T-helper 2 cell treated with Interferon-gamma antibody and Interleukin-4, amounts not matched to agents 5 μg/mL and 100 μg/mL, for 36 hours (primary cell): ENCODE measurements around the gene SH3GL2.

Experiments used
- DNase-seq: peaks from one replicate; pipeline ENCODE4 v3.0.0; 2021; ENCODE audit warnings: low spot score
- H3K27ac Mint-ChIP-seq: one replicate; pipeline ENCODE4 v1.8.0; 2021; ENCODE audit warnings: mild to moderate bottlenecking, mixed read lengths
- H3K27me3 Mint-ChIP-seq: one replicate; pipeline ENCODE4 v1.8.0; 2021; ENCODE audit warnings: low read depth, mixed read lengths
- H3K36me3 Mint-ChIP-seq: one replicate; pipeline ENCODE4 v1.8.0; 2021; ENCODE audit warnings: low read depth, mixed read lengths
- H3K4me1 Mint-ChIP-seq: one replicate; pipeline ENCODE4 v1.8.0; 2021; ENCODE audit warnings: low read depth, mixed read lengths
- H3K4me3 Mint-ChIP-seq: one replicate; pipeline ENCODE4 v1.8.0; 2022; ENCODE audit warnings: mild to moderate bottlenecking, moderate library complexity, mixed read lengths
- H3K9me3 Mint-ChIP-seq: one replicate; pipeline ENCODE4 v1.8.0; 2021; ENCODE audit warnings: mixed read lengths

SH3GL2 gene

GRCh38 chr9:17588395-17588794 lies 9.5 kb downstream of the SH3GL2 start:
- no peaks in the 10 kb centered on the region for H3K27me3 Mint-ChIP-seq
- H3K4me3 Mint-ChIP-seq: no peak overlapping the region
- no peaks in the 10 kb centered on the region for H3K4me1 Mint-ChIP-seq
- DNase-seq: no peak
- H3K9me3 Mint-ChIP-seq: no peaks in the 10 kb centered on the region
- H3K36me3 Mint-ChIP-seq: no peaks in the 10 kb centered on the region
- H3K27ac Mint-ChIP-seq: no peak overlapping the region

GRCh38 chr9:17588941-17589340 lies 10.1 kb downstream of the SH3GL2 start:
- no peak overlapping the region for H3K27ac Mint-ChIP-seq
- no peaks in the 10 kb centered on the region for H3K9me3 Mint-ChIP-seq
- no peaks in the 10 kb centered on the region for H3K4me1 Mint-ChIP-seq
- H3K36me3 Mint-ChIP-seq: no peaks in the 10 kb centered on the region
- H3K4me3 Mint-ChIP-seq: no peak overlapping the region
- H3K27me3 Mint-ChIP-seq: no peaks in the 10 kb centered on the region
- no peak for DNase-seq

- H3K27me3 Mint-ChIP-seq: no peaks in the 10 kb centered on the region
- no peak overlapping the region for H3K27ac Mint-ChIP-seq
- H3K9me3 Mint-ChIP-seq: no peaks in the 10 kb centered on the region
These were observed 10.9 kb downstream of the SH3GL2 start for GRCh38 chr9:17589771-17590170.

GRCh38 chr9:17594961-17595360 lies 16.1 kb downstream of the SH3GL2 start:
- H3K4me1 Mint-ChIP-seq: no peaks in the 10 kb centered on the region
- H3K27me3 Mint-ChIP-seq: no peaks in the 10 kb centered on the region
- DNase-seq: no peak
- H3K36me3 Mint-ChIP-seq: no peaks in the 10 kb centered on the region
- no peak overlapping the region for H3K27ac Mint-ChIP-seq
- H3K9me3 Mint-ChIP-seq: no peaks in the 10 kb centered on the region
- H3K4me3 Mint-ChIP-seq: no peak overlapping the region

More at GRCh38 chr9:17589771-17590170, 10.9 kb downstream of the SH3GL2 start:
- Mint-ChIP-seq H3K4me3 (no peak overlapping the region), H3K4me1 (no peaks in the 10 kb centered on the region), H3K36me3 (no peaks in the 10 kb centered on the region)
- no peak for DNase-seq

- no peak for DNase-seq
- Mint-ChIP-seq H3K4me3 (no peak overlapping the region), H3K9me3 (no peaks in the 10 kb centered on the region), H3K27me3 (no peaks in the 10 kb centered on the region), H3K4me1 (no peaks in the 10 kb centered on the region), H3K27ac (no peak overlapping the region), H3K36me3 (no peaks in the 10 kb centered on the region)
These were observed 19.1 kb downstream of the SH3GL2 start for GRCh38 chr9:17597977-17598376.

- no peaks in the 10 kb centered on the region for H3K27me3 Mint-ChIP-seq
- no peaks in the 10 kb centered on the region for H3K4me1 Mint-ChIP-seq
- H3K27ac Mint-ChIP-seq: no peak overlapping the region
- H3K4me3 Mint-ChIP-seq: no peak overlapping the region
- no peaks in the 10 kb centered on the region for H3K9me3 Mint-ChIP-seq
- DNase-seq: no peak
- H3K36me3 Mint-ChIP-seq: no peaks in the 10 kb centered on the region
These were observed 22.2 kb downstream of the SH3GL2 start for GRCh38 chr9:17600962-17601593.

GRCh38 chr9:17604556-17604955 lies 25.7 kb downstream of the SH3GL2 start:
- H3K27ac Mint-ChIP-seq: no peak overlapping the region
- H3K4me3 Mint-ChIP-seq: no peak overlapping the region
- H3K36me3 Mint-ChIP-seq: no peaks in the 10 kb centered on the region
- H3K4me1 Mint-ChIP-seq: no peaks in the 10 kb centered on the region
- no peaks in the 10 kb centered on the region for H3K27me3 Mint-ChIP-seq
- no peak for DNase-seq
- H3K9me3 Mint-ChIP-seq: no peaks in the 10 kb centered on the region

- H3K4me3 Mint-ChIP-seq: no peak overlapping the region
- no peaks in the 10 kb centered on the region for H3K36me3 Mint-ChIP-seq
- DNase-seq: no peak
- no peaks in the 10 kb centered on the region for H3K4me1 Mint-ChIP-seq
- H3K27me3 Mint-ChIP-seq: no peaks in the 10 kb centered on the region
- no peaks in the 10 kb centered on the region for H3K9me3 Mint-ChIP-seq
- H3K27ac Mint-ChIP-seq: no peak overlapping the region
These were observed 30.6 kb downstream of the SH3GL2 start for GRCh38 chr9:17609312-17610005.

- H3K4me1 Mint-ChIP-seq: no peaks in the 10 kb centered on the region
- no peaks in the 10 kb centered on the region for H3K36me3 Mint-ChIP-seq
- no peaks in the 10 kb centered on the region for H3K9me3 Mint-ChIP-seq
These were observed 32.5 kb downstream of the SH3GL2 start for GRCh38 chr9:17611342-17611741.

GRCh38 chr9:17611917-17612316 lies 33.1 kb downstream of the SH3GL2 start:
- Mint-ChIP-seq H3K27ac (no peak overlapping the region), H3K4me3 (no peak overlapping the region), H3K9me3 (no peaks in the 10 kb centered on the region), H3K36me3 (no peaks in the 10 kb centered on the region), H3K27me3 (no peaks in the 10 kb centered on the region), H3K4me1 (no peaks in the 10 kb centered on the region)
- no peak for DNase-seq

More at GRCh38 chr9:17611342-17611741, 32.5 kb downstream of the SH3GL2 start:
- DNase-seq: no peak
- Mint-ChIP-seq H3K27ac (no peak overlapping the region), H3K4me3 (no peak overlapping the region), H3K27me3 (no peaks in the 10 kb centered on the region)

GRCh38 chr9:17613758-17614157 lies 34.9 kb downstream of the SH3GL2 start:
- H3K9me3 Mint-ChIP-seq: no peaks in the 10 kb centered on the region
- no peak overlapping the region for H3K27ac Mint-ChIP-seq
- no peak overlapping the region for H3K4me3 Mint-ChIP-seq
- no peaks in the 10 kb centered on the region for H3K4me1 Mint-ChIP-seq
- H3K36me3 Mint-ChIP-seq: no peaks in the 10 kb centered on the region
- no peaks in the 10 kb centered on the region for H3K27me3 Mint-ChIP-seq
- DNase-seq: no peak

GRCh38 chr9:17614250-17614649 lies 35.4 kb downstream of the SH3GL2 start:
- no peak for DNase-seq
- Mint-ChIP-seq H3K9me3 (no peaks in the 10 kb centered on the region), H3K36me3 (no peaks in the 10 kb centered on the region), H3K27ac (no peak overlapping the region), H3K27me3 (no peaks in the 10 kb centered on the region), H3K4me1 (no peaks in the 10 kb centered on the region), H3K4me3 (no peak overlapping the region)

- H3K4me1 Mint-ChIP-seq: no peaks in the 10 kb centered on the region
- H3K27me3 Mint-ChIP-seq: no peaks in the 10 kb centered on the region
- H3K27ac Mint-ChIP-seq: no peak overlapping the region
- H3K36me3 Mint-ChIP-seq: no peaks in the 10 kb centered on the region
- no peak overlapping the region for H3K4me3 Mint-ChIP-seq
- DNase-seq: no peak
- no peaks in the 10 kb centered on the region for H3K9me3 Mint-ChIP-seq
These were observed 36.0 kb downstream of the SH3GL2 start for GRCh38 chr9:17614903-17615302.

GRCh38 chr9:17622141-17622540 lies 43.3 kb downstream of the SH3GL2 start:
- Mint-ChIP-seq H3K4me1 (no peaks in the 10 kb centered on the region), H3K27ac (no peak overlapping the region), H3K4me3 (no peak overlapping the region), H3K9me3 (no peaks in the 10 kb centered on the region), H3K27me3 (no peaks in the 10 kb centered on the region), H3K36me3 (no peaks in the 10 kb centered on the region)
- DNase-seq: no peak

GRCh38 chr9:17622749-17623148 lies 43.9 kb downstream of the SH3GL2 start:
- Mint-ChIP-seq H3K9me3 (no peaks in the 10 kb centered on the region), H3K27me3 (no peaks in the 10 kb centered on the region), H3K4me3 (no peak overlapping the region), H3K36me3 (no peaks in the 10 kb centered on the region), H3K27ac (no peak overlapping the region), H3K4me1 (no peaks in the 10 kb centered on the region)
- DNase-seq: no peak
